22Rv1 (cell line): ENCODE data around the gene COLEC12.

Source experiments
- ZFX ChIP-seq: fragments of 450-650 bp; IDR thresholded peaks from 2 replicates; pipeline ENCODE4 v1.6.1; 2017; ENCODE audit warnings: antibody characterized with exemption, borderline replicate concordance
- TF ChIP-seq, protein P1 (sequence below): fragments of 450-650 bp; IDR thresholded peaks from 2 replicates; pipeline ENCODE4 v1.5.1; 2017; ENCODE audit warnings: mild to moderate bottlenecking

DNA sequence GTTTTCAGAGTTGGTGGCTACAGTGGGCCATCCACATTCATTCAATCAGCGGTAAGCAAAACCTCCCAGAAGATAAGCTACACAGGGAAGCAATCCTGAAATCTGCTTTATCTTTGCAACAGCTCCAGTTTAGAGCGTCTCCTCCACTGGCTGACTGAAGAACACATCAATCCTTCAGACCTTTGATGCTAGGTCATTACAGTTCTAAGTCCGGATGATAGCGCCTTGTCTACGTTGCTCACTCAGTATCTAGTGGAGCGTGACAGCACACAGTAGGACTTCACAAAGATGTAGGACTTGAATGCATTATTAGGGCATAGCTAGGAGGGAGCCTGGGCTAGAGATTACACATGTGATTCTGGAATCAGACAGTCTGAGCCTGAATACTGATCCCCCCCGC, 5.0 kb downstream of the COLEC12 start:
- TF ChIP-seq, protein P1, sequence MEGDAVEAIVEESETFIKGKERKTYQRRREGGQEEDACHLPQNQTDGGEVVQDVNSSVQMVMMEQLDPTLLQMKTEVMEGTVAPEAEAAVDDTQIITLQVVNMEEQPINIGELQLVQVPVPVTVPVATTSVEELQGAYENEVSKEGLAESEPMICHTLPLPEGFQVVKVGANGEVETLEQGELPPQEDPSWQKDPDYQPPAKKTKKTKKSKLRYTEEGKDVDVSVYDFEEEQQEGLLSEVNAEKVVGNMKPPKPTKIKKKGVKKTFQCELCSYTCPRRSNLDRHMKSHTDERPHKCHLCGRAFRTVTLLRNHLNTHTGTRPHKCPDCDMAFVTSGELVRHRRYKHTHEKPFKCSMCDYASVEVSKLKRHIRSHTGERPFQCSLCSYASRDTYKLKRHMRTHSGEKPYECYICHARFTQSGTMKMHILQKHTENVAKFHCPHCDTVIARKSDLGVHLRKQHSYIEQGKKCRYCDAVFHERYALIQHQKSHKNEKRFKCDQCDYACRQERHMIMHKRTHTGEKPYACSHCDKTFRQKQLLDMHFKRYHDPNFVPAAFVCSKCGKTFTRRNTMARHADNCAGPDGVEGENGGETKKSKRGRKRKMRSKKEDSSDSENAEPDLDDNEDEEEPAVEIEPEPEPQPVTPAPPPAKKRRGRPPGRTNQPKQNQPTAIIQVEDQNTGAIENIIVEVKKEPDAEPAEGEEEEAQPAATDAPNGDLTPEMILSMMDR, result no peak
- no peak for TF ChIP-seq ZFX
